ENCODE results near the gene MAPK1.
A peak's percentile ranks its signal among the peaks of the same experiment; 100 is the strongest.

Gene MAPK1

DNA sequence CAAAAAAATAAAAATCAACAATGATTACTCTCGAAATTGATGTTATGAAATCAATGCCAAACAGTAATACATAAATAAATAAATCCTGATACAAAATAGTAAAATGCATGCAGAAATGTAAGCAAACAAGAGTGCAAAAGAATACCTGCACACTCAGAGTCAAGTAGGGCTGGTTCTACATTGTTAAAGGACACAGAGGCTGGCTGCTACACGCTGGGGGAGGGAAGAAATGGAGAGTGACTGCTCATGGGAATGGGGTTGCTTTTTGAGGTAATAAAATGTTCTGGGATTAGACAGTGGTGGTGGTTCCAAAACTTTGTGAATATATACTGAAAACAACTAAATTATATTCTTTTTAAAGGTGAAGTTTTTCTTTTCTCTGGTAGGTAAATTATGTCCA, 32.1 kb downstream of the MAPK1 start:
- Histone ChIP-seq H3K36me3 (no peaks in the 10 kb centered on the region; the same call in 1 of the 2 replicates), H3K9me3 (ENCODE audit: severe bottlenecking) (no peaks in the 10 kb centered on the region), H3K4me3 (ENCODE audit: low read depth, low read length) (no peak overlapping the region), H3K27me3 (ENCODE audit: insufficient read depth, low read depth, severe bottlenecking) (no peaks in the 10 kb centered on the region), H3K27ac (no peak overlapping the region)
- no peak for DNase-seq
- TF ChIP-seq, protein P1, sequence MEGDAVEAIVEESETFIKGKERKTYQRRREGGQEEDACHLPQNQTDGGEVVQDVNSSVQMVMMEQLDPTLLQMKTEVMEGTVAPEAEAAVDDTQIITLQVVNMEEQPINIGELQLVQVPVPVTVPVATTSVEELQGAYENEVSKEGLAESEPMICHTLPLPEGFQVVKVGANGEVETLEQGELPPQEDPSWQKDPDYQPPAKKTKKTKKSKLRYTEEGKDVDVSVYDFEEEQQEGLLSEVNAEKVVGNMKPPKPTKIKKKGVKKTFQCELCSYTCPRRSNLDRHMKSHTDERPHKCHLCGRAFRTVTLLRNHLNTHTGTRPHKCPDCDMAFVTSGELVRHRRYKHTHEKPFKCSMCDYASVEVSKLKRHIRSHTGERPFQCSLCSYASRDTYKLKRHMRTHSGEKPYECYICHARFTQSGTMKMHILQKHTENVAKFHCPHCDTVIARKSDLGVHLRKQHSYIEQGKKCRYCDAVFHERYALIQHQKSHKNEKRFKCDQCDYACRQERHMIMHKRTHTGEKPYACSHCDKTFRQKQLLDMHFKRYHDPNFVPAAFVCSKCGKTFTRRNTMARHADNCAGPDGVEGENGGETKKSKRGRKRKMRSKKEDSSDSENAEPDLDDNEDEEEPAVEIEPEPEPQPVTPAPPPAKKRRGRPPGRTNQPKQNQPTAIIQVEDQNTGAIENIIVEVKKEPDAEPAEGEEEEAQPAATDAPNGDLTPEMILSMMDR (IDR thresholded peaks at IDR 0.05; ENCODE audit: low read depth, low read length): no peak

DNA sequence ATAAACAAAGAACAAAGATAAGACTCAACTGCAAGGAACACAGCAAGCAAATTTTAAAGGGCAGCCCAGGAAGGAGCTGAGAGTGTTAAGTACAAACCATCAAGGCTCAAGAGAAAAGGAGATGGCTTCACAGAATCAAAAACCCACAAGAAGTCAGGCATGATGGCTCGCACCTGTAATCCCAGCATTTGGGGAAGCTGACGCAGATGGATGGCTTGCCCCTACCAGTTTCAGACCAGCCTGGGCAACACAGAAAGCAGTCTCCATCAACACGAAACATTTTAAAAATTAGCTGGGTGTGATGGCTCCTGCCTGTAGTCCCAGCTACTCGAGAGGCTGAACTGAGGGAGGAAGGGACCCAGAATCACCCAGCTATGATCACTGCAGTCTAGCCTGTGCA, 32.6 kb downstream of the MAPK1 start:
- no peaks in the 10 kb centered on the region; the same call in 1 of the 2 replicates for H3K36me3 ChIP-seq
- DNase-seq: no peak
- no peak overlapping the region for H3K4me3 ChIP-seq (ENCODE audit: low read depth, low read length)
- TF ChIP-seq, protein P1 (IDR thresholded peaks at IDR 0.05; ENCODE audit: low read depth, low read length): no peak
- no peak overlapping the region for H3K27ac ChIP-seq
- no peaks in the 10 kb centered on the region for H3K9me3 ChIP-seq (ENCODE audit: severe bottlenecking)
- H3K27me3 ChIP-seq (ENCODE audit: insufficient read depth, low read depth, severe bottlenecking): no peaks in the 10 kb centered on the region

DNA sequence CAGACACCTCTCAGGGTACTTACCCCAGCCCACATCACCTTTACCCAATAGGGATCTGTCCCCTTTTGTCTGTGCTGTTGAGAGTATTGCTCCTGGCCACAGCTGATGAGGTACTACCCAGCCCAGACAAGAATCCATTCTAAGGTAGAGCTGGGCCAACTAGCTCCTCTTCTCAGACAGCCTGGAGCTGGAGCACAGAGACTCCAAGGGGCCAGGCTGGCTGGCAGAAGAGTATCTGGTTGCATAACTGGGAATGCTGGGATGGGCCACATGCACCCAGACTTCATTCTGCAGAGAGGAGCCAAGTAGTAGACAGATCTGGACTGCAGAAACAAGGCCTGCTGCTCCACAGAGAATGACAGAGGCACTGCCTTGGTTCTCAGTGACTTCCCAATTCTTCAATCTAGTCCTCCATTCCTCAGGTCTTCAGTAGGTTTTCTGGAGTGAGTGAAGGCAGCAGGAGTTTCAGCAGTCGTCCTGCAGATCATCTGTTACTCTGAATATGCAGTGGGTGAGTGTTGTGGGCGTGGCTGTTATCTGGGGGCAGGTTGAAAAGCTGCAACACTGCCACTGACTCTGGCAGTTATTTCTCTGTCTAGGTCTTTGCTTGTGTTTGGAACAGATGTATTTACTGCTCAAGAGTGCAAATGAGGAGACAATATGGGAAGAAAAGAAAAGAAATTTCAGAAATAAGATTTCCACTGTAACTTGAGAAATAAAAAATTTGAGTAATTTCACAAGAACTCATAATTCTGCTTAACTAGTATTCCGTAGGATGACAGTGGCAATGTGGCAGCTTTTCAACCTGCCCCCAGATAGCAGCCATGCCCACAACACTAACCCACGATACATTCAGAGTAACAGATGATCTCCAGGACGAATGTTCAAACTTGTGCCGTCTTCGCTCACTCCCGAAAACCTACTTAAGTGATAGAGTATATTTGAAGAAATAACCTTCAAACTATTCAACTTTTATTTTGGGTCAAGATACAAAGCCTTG, 34.9 kb downstream of the MAPK1 start:
- no peak for DNase-seq
- no peak overlapping the region for H3K4me3 ChIP-seq (ENCODE audit: low read depth, low read length)
- TF ChIP-seq, protein P1 (IDR thresholded peaks at IDR 0.05; ENCODE audit: low read depth, low read length): no peak
- no peaks in the 10 kb centered on the region for H3K27me3 ChIP-seq (ENCODE audit: insufficient read depth, low read depth, severe bottlenecking)
- no peaks in the 10 kb centered on the region for H3K9me3 ChIP-seq (ENCODE audit: severe bottlenecking)
- no peak overlapping the region for H3K27ac ChIP-seq
- H3K36me3 ChIP-seq: no peaks in the 10 kb centered on the region

DNA sequence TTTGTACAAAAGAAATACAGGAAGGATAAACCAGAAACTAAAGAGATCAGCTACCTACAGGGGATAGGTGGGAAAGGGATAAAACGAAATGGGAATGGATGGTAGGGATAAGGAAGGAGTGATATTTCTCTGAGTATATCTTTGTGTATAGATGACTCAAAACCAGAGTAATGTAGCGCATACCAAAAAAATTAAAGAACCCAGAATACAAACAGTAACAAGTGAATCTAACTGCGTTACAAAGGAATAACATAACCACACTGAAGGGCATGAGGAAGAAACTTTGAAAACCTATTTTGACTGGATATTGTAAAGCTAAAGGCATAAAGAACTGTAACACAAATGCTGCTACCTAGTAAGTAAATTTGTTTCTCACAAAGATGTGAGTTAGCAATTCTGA, 37.9 kb downstream of the MAPK1 start:
- Histone ChIP-seq H3K4me3 (ENCODE audit: low read depth, low read length) (no peak overlapping the region), H3K27ac (peak overlapping the region; percentile 17; the same call in 1 of the 2 replicates), H3K27me3 (ENCODE audit: insufficient read depth, low read depth, severe bottlenecking) (no peaks in the 10 kb centered on the region), H3K36me3 (no peaks in the 10 kb centered on the region), H3K9me3 (ENCODE audit: severe bottlenecking) (no peaks in the 10 kb centered on the region)
- TF ChIP-seq, protein P1 (IDR thresholded peaks at IDR 0.05; ENCODE audit: low read depth, low read length): no peak
- DNase-seq: no peak

DNA sequence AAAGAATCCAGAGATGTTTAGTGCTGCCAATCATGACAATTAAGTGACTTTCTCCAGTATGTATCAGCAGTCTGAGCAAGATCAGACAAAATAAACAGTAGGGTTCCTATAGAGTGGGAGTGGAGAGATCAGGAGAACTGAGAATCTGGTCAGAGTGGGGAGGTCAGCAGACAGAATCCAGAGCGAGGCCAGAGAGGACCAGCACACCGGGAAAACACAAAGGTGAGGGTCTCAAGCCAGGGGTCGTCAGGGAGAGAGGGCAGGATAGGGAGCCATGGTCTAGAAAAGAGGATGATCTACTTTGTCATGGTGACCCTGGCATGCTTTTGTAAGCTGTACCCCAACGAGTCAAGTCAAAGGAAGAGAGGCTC, 39.2 kb downstream of the MAPK1 start:
- no peaks in the 10 kb centered on the region for H3K36me3 ChIP-seq
- TF ChIP-seq, protein P1 (IDR thresholded peaks at IDR 0.05; ENCODE audit: low read depth, low read length): no peak
- no peak overlapping the region for H3K4me3 ChIP-seq (ENCODE audit: low read depth, low read length)

More for the DNA sequence above, 39.2 kb downstream of the MAPK1 start:
- DNase-seq: no peak
- Histone ChIP-seq H3K27me3 (ENCODE audit: insufficient read depth, low read depth, severe bottlenecking) (no peaks in the 10 kb centered on the region), H3K27ac (no peak overlapping the region), H3K9me3 (ENCODE audit: severe bottlenecking) (no peaks in the 10 kb centered on the region)
